GM18873 (cell line): ENCODE data around the gene CFAP20.

Experiments used
- ATAC-seq: cut with Tn5 transposase; IDR thresholded peaks from one replicate; pipeline ENCODE4 v1.9.1; 2021; ENCODE audit warnings: mild to moderate bottlenecking, moderate library complexity, moderate number of reproducible peaks; ENCODE audit not compliant: unreplicated experiment, low FRiP score

CFAP20 gene

GRCh38 chr16:58125781-58126335 is 3.3 kb downstream of the CFAP20 start:
- ATAC-seq: no peak

GRCh38 chr16:58125041-58125440 is 4.1 kb downstream of the CFAP20 start:
- no peak for ATAC-seq

GRCh38 chr16:58124601-58124915 is 4.6 kb downstream of the CFAP20 start:
- no peak for ATAC-seq

GRCh38 chr16:58123896-58124600 is 5.1 kb downstream of the CFAP20 start:
- ATAC-seq: no peak

GRCh38 chr16:58121132-58121531 is 8.0 kb downstream of the CFAP20 start:
- ATAC-seq: no peak

- no peak for ATAC-seq
Measured at GRCh38 chr16:58120234-58120633, 8.9 kb downstream of the CFAP20 start.

- ATAC-seq: no peak
Measured at GRCh38 chr16:58119509-58119845, 9.7 kb downstream of the CFAP20 start.

GRCh38 chr16:58118801-58119508 is 10.2 kb downstream of the CFAP20 start:
- ATAC-seq: no peak

GRCh38 chr16:58116529-58116928 is 12.7 kb downstream of the CFAP20 start:
- ATAC-seq: no peak

GRCh38 chr16:58116081-58116480 is 13.1 kb downstream of the CFAP20 start:
- no peak for ATAC-seq

GRCh38 chr16:58114827-58115825 is 14.1 kb downstream of the CFAP20 start:
- no peak for ATAC-seq

- ATAC-seq: no peak
Measured at GRCh38 chr16:58111302-58111627, 17.9 kb downstream of the CFAP20 start.

GRCh38 chr16:58110571-58111301 is 18.4 kb downstream of the CFAP20 start:
- no peak for ATAC-seq

- no peak for ATAC-seq
Measured at GRCh38 chr16:58109881-58110280, 19.3 kb downstream of the CFAP20 start.

- ATAC-seq: no peak
Measured at GRCh38 chr16:58109330-58109729, 19.9 kb downstream of the CFAP20 start.

- no peak for ATAC-seq
Measured at GRCh38 chr16:58107709-58108108, 21.5 kb downstream of the CFAP20 start.

GRCh38 chr16:58107228-58107627 is 22.0 kb downstream of the CFAP20 start:
- no peak for ATAC-seq

- no peak for ATAC-seq
Measured at GRCh38 chr16:58105631-58106030, 23.6 kb downstream of the CFAP20 start.

- peak; percentile 85 for ATAC-seq
Measured at GRCh38 chr16:58102665-58103392, 26.4 kb downstream of the CFAP20 start.

- no peak for ATAC-seq
Measured at GRCh38 chr16:58099956-58100300, 29.3 kb downstream of the CFAP20 start.
